GM18526 (cell line): Measurements from ENCODE around the gene ZFAND6.
A peak's percentile ranks its signal among the peaks of the same experiment; 100 is the strongest.

ENCODE experiments used
- POLR2A ChIP-seq: IDR thresholded peaks from 3 replicates; pipeline ENCODE4 v1.6.1; 2011; ENCODE audit not compliant: insufficient read length; ENCODE audit errors: extremely low read depth

The ZFAND6 gene

GRCh38 chr15:80049046-80049445 is 10.4 kb upstream of the ZFAND6 start:
- TF ChIP-seq POLR2A: no peak

GRCh38 chr15:80052597-80053304 is 6.7 kb upstream of the ZFAND6 start:
- no peak for TF ChIP-seq POLR2A

- TF ChIP-seq POLR2A: no peak
Measured at GRCh38 chr15:80055933-80056332, 3.5 kb upstream of the ZFAND6 start.

DNA sequence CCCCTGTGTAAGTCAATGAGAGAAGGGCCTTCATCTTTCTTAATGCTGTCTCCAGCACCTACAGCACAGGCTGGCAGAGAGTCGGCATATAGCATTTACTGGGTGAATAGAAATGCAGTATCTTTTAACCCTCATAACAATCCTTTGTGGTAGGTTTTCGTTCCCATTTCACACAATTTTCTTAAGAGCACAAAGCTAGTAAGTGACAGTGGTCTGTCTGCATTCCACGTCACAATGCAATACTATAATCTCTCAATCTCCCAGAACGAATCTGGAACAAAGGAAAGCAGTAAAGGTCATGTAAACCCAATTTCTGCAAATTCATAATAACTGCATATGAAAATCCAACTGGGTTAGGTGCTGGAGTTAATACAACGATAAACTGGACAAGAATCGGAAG is 1.4 kb upstream of the ZFAND6 start:
- no peak for TF ChIP-seq POLR2A

- peak; percentile 51 for TF ChIP-seq POLR2A
Measured at GRCh38 chr15:80059786-80060355, 395 bp downstream of the ZFAND6 start.

DNA sequence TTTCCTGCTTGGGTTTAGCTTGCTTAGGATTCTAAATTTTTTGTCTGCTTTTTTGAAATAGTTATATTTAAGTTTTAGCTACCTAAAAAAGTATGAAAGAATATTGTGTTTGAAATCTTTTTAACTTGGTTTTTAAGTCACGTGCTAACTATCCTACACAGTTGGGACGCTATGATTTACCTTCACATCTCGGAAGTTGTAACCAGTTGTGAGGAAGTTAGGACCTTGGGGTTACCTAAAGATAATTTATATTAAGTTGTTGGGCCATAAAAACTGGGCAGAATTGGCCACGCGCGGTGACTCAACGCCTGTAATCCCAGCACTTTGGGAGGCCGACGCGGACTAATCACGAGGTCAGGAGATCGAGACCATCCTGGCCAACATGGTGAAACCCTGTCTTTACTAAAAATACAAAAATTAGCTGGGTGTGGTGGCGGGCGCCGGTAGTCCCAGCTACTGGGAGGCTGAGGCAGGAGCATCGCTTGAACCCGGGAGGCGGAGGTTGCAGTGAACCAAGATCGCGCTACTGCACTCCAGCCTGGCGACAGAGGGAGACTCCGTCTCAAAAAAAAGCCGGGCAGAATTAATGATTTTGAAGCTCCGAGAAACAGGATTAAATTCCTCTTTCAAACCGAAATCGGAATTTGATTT is 1.0 kb downstream of the ZFAND6 start:
- no peak for TF ChIP-seq POLR2A

GRCh38 chr15:80061582-80061981 is 2.1 kb downstream of the ZFAND6 start:
- TF ChIP-seq POLR2A: no peak

DNA sequence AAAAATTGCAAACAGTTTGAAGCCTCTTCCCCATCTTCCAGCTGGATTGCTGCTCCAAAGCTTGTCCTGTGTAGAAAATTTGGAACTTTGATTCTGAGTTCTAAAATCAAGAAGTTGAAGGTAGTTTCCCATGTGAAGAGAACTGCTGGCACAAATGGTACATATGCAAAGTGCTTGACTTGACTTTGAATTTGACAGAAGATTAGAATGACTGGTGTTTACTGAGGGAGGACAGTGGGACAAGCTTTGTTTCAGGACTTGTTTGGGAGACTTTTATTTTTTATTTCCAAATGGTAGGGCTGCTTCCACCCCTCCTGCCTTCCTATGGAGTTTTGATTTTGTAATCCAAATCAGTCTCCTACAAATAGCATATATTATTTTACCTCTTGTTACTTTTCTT is 7.4 kb downstream of the ZFAND6 start:
- TF ChIP-seq POLR2A: no peak

GRCh38 chr15:80068578-80068977 is 9.1 kb downstream of the ZFAND6 start:
- TF ChIP-seq POLR2A: no peak

- TF ChIP-seq POLR2A: no peak
Measured at GRCh38 chr15:80070840-80071239, 11.4 kb downstream of the ZFAND6 start.

- TF ChIP-seq POLR2A: no peak
Measured at GRCh38 chr15:80071652-80072051, 12.2 kb downstream of the ZFAND6 start.

- TF ChIP-seq POLR2A: no peak
Measured at GRCh38 chr15:80072285-80072994, 13.0 kb downstream of the ZFAND6 start.

GRCh38 chr15:80073197-80073596 is 13.7 kb downstream of the ZFAND6 start:
- no peak for TF ChIP-seq POLR2A

GRCh38 chr15:80076321-80077318 is 17.1 kb downstream of the ZFAND6 start:
- TF ChIP-seq POLR2A: no peak

- TF ChIP-seq POLR2A: no peak
Measured at GRCh38 chr15:80081390-80081789, 21.9 kb downstream of the ZFAND6 start.
